Mucosa of descending colon (tissue), 3 donors: ENCODE data around the gene NUDT3. TPM values are rescaled to one million over a fixed set of nuclear protein-coding genes. Genes with fewer than 3 reads are reported as not detected.
"Not testable (repeated sequence)": the region's sequence is repeated elsewhere in the genome, so short reads cannot be mapped to it uniquely, and the experiment has no call there.

Experiments used
- ATAC-seq: fragments of 200-7000 bp; cut with Tn5 transposase; one replicate; pipeline ENCODE4 v1.9.1; 2020; ENCODE audit warnings: mild to moderate bottlenecking, moderate library complexity
- DNase-seq, 3 donors: peaks; one replicate each; pipeline ENCODE4 v3.0.0-alpha.2; 2020
- H3K36me3 ChIP-seq: fragments of 200-600 bp; one replicate; pipeline ENCODE4 v1.8.0; 2021; ENCODE audit warnings: low read depth, mild to moderate bottlenecking
- H3K4me1 ChIP-seq: fragments of 200-600 bp; one replicate; pipeline ENCODE4 v1.8.0; 2021; ENCODE audit warnings: low read depth, mild to moderate bottlenecking
- H3K4me3 ChIP-seq: fragments of 200-600 bp; one replicate; pipeline ENCODE4 v1.8.0; 2021; ENCODE audit warnings: mild to moderate bottlenecking
- H3K9me3 ChIP-seq: fragments of 200-600 bp; one replicate; pipeline ENCODE4 v1.8.0; 2021; ENCODE audit warnings: mild to moderate bottlenecking
- intact Hi-C, 2 donors: fragments of 100-400 bp; cut with DNase I in 1 of 2; cut with micrococcal nuclease in 1 of 2; formaldehyde crosslinking; loops; one replicate each; pipeline versions ENCODE4 v1.11.0 to v1.11.1; 2022; cut with DNase I, micrococcal nuclease
- total RNA-seq, 3 donors: library from RNA; stranded (reverse); fragmentation: NEBNext Ultra II Directional in 2 of 3; extraction: Animal tissue kit (Norgen Biotek cat#: 25700) in 2 of 3; gene quantifications; one replicate each; pipeline versions ENCODE4 v1.2.1 to v1.2.4, GENCODE V29; 2021 to 2023
- TF ChIP-seq, protein P1 (sequence below): fragments of 200-600 bp; IDR thresholded peaks from one replicate; pipeline ENCODE4 v1.8.0; 2022; ENCODE audit warnings: antibody characterized with exemption, mild to moderate bottlenecking
- donor health status: DM: no; HTN: no; CAD: no; lungs with moderate emphysema.
- donor health status: DM: no; HTN: no; CAD: no.
- donor health status: DM: no; HTN: yes; CAD: no.

The NUDT3 gene
- total RNA-seq, 3 donors from 2014 or later: 19.1 to 48.7 (median 26.7) TPM

GRCh38 chr6:34412643-34413214 is 20.3 kb upstream of the NUDT3 start:
- no peak overlapping the region for H3K4me3 ChIP-seq
- H3K9me3 ChIP-seq: no peaks in the 10 kb centered on the region
- ATAC-seq: no peak
- H3K4me1 ChIP-seq: peaks cover 7% of the 10 kb centered on the region
- intact Hi-C loops: loop anchor here (10.0 kb wide), 2 partner anchors 168 to 218 kb away; partner anchors contain the start of gene SMIM29 (in 2 of the 2)
- TF ChIP-seq, protein P1, sequence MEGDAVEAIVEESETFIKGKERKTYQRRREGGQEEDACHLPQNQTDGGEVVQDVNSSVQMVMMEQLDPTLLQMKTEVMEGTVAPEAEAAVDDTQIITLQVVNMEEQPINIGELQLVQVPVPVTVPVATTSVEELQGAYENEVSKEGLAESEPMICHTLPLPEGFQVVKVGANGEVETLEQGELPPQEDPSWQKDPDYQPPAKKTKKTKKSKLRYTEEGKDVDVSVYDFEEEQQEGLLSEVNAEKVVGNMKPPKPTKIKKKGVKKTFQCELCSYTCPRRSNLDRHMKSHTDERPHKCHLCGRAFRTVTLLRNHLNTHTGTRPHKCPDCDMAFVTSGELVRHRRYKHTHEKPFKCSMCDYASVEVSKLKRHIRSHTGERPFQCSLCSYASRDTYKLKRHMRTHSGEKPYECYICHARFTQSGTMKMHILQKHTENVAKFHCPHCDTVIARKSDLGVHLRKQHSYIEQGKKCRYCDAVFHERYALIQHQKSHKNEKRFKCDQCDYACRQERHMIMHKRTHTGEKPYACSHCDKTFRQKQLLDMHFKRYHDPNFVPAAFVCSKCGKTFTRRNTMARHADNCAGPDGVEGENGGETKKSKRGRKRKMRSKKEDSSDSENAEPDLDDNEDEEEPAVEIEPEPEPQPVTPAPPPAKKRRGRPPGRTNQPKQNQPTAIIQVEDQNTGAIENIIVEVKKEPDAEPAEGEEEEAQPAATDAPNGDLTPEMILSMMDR: no peak
- no peaks in the 10 kb centered on the region for H3K36me3 ChIP-seq
- no peak for DNase-seq

DNA sequence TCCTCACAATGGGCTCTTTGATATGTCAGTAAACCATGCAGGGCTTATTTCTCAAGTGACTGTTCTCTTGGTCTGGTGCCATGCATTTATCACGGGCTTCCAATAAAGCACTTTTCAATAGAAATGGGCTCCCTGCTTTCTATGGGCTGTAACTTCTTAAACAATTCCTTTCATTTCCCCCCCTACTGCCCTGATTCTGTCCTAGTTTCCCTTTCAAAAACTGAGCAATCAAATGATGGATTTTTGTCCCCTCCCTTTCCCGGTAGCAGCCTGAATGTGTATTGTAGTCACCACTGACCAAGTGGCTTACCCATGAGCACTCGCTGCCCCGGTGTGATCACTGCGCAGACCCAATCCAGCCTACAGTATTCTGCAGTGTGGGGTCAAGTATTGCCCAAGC is 19.5 kb upstream of the NUDT3 start:
- TF ChIP-seq, protein P1: no peak
- Histone ChIP-seq H3K4me3 (no peak overlapping the region), H3K9me3 (no peaks in the 10 kb centered on the region), H3K4me1 (peaks cover 7% of the 10 kb centered on the region), H3K36me3 (no peaks in the 10 kb centered on the region)
- ATAC-seq (no peak), DNase-seq (no peak)
- intact Hi-C loops: loop anchor here (10.0 kb wide), 2 partner anchors 167 to 217 kb away; partner anchors contain the start of gene SMIM29 (in 2 of the 2)

DNA sequence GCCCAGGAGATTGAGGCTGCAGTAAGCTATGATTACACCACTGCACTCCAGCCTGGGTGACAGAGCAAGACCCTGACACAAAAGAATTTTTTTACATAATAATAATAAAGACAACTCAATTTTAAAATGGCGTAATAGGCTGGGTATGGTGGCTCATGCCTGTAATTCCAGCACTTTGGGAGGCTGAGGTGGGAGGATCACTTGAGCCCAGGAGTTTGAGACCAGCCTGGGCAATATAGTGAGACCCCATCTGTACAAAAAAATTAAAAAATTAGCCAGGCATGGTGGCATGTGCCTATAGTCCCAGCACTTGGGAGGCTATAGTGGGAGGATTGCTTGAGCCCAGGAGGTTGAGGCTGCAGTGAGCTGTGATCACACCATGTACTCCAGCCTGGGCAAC is 15.4 kb upstream of the NUDT3 start:
- ATAC-seq, DNase-seq, H3K9me3 ChIP-seq, H3K36me3 ChIP-seq, intact Hi-C loops, H3K4me1 ChIP-seq, H3K4me3 ChIP-seq: not testable (repeated sequence)

DNA sequence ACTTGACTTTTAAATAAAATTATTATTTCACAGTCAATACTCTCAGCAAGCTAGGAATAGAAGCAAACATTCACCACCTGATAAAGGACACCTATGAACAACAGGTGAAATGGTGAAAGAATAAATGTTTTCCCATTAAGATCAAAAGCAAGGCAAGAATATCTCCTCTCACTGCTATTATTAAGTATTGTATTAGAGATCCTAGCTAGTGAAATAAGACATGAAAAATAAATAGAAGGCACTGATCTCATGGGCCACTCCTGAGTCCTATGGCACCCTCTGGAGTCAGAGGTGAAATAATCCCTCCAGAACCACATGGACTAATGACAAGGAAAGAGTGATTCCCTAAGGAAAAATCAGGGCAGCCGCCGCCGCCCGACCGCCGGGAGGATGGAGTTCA is 4.0 kb upstream of the NUDT3 start:
- H3K9me3 ChIP-seq: no peaks in the 10 kb centered on the region
- H3K36me3 ChIP-seq: no peaks in the 10 kb centered on the region
- ATAC-seq: no peak
- TF ChIP-seq, protein P1: no peak
- no peak overlapping the region for H3K4me3 ChIP-seq
- peaks cover 6% of the 10 kb centered on the region for H3K4me1 ChIP-seq
- DNase-seq: no peak
- intact Hi-C loops: no loop called here

DNA sequence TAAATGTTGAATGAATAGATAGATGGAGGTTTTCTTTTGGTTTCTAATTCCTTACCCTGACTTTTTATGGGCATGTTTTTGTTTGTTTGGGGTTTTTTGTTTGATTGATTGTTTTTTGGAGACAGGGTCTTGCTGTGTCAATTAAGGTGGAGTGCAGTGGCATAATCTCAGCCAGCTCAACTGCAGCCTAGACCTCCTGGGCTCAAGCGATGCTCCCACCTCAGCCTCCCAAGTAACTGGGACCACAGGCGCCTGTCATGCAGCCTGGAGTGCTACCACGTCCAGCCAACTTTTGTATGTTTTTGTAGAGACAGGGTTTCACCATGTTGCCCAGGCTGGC is 1.5 kb upstream of the NUDT3 start:
- H3K4me1 ChIP-seq: peaks cover 13% of the 10 kb centered on the region
- H3K4me3 ChIP-seq: no peak overlapping the region
- TF ChIP-seq, protein P1: no peak
- no peak for ATAC-seq
- DNase-seq: no peak
- intact Hi-C loops: no loop called here
- no peaks in the 10 kb centered on the region for H3K36me3 ChIP-seq
- no peaks in the 10 kb centered on the region for H3K9me3 ChIP-seq

- ATAC-seq (peak; percentile 62), DNase-seq (peak; percentile 62 to 72 (median 66))
- Histone ChIP-seq H3K4me1 (peaks cover 13% of the 10 kb centered on the region), H3K9me3 (no peaks in the 10 kb centered on the region), H3K4me3 (peak overlapping the region; percentile 81), H3K36me3 (no peaks in the 10 kb centered on the region)
- intact Hi-C loops: no loop called here
- TF ChIP-seq, protein P1: no peak
Observed at GRCh38 chr6:34393191-34393965, 909 bp upstream of the NUDT3 start.
